Astrocyte of the hippocampus (primary cell): ENCODE measurements around the gene SNX21.

Source experiments
- DNase-seq: peaks from one replicate; pipeline ENCODE4 v3.0.0; 2011; ENCODE audit warnings: low read depth, low spot score

Gene SNX21

DNA sequence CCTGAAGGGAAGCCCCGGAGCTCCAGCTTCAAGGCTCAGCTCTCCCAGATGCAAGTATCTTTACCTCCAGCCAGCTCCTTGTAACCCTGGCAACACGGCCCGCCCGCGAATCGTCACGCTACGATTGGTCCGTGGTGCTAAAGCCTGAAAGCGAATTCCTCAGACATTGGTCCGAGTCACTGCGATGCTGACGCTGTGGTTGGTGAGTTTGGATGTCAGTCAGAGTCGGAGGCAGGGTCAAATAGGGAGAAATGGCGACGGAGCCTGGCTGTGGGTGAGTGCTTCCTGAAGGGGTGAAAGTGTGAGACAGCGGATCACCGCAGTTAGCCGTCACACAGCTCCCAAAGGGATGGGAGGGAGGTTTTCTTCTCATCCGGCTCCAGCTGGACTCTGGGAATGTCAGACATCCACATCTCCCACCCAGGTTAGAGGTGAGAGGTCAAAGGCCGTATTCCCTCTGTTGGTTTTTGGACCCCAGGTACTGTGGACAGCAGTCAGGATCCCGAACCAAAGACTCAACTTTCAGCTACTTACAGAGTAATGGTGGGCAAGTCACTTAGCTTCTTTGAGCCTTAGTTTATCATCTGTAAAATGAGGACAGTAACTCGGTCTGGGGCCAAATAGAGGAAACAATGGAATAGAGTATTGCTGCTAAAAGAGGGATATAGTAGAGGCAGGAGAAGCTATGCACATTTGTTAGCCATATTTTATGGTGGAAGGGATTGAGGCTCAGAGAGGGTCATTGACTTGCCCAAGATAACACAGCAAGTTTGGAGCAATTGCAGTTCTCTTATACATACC lies 47.6 kb downstream of the SNX21 start, which contains the start of gene ZSWIM1:
Gene ZSWIM1, plus strand, starts transcription at position 240 of the 801 bp plus-strand sequence. CDS start 1,366 bp downstream, outside the sequence.
- DNase-seq: peak; percentile 100

DNA sequence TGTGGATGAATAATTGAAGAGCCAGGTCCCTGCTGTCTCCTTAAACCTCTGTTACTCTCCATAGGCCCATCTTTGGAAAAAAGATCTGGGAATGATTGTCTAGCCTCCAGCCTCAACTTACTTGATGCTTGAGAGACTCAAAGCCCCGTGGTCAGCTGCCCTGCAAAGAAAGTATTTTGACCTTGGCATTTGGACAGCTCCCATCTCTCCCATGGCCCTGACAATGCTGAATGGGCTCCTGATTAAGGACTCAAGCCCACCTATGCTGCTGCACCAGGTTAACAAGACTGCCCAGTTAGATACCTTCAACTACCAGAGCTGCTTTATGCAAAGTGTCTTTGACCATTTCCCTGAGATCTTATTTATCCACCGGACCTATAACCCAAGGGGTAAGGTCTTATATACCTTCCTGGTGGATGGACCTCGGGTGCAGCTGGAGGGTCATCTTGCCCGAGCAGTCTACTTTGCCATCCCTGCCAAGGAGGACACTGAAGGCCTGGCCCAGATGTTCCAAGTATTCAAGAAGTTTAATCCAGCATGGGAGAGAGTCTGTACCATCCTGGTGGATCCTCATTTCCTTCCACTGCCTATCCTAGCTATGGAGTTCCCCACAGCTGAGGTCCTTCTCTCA lies 49.0 kb downstream of the SNX21 start:
- no peak for DNase-seq

GRCh38 chr20:45883100-45883469 lies 49.5 kb downstream of the SNX21 start:
- no peak for DNase-seq

DNA sequence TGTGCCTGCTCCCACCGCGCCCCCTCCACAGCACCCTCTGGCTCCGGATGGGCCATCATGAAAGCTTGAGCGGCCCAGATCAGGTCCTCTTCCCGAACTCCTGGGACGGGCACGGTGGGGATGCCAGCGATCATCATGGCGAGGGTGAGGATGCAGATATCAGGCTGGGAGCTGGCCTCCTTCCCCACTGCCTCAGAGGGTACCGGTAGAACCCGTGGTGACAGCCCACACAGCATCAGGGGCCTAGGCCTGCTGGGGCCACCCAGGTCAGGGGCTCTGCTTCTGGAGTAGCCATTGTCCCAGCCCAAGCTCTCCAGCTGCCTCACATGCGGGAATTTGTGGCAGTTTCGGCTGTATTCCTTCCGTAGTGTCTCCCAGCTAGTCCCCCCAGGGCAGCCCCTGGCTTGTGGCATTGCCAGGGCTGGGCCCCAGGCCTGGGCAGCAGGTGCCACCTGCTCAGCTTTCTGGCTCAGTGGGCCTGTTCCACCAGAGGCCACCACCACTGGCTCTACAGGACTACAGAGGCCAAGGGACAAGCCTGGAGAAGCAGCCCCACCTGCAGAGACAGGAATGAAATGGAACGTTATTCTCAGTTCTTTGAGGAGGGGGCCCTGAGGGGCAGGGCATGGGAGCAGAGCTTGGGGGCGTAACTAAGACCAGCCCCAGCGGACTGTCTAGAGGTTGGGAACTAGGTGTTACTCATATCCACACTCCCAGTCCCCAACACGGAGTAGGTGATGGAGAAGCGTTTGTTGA lies 53.2 kb downstream of the SNX21 start:
- no peak for DNase-seq

DNA sequence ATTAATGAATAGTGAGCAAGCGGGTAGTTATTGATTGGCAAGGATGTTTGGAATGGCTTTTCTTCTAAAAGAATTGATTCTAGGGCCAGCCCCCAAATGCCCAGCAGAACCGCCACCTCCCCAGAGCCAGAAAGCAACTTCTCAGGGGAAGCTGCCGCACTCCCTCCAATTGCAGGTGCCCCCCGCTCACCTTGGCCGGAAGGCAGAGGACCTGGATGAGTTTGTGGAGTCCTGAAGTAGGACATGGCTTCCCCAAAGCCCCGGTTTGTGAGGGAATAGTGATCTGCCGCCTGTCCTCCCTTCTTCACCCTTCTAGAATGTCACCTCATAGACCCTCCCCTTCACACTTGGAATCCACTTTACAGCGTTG lies 53.7 kb downstream of the SNX21 start, which contains the start of gene SPATA25:
Gene SPATA25, minus strand, starts transcription at position 277 of the 370 bp plus-strand sequence. Its CDS starts 32 bp downstream, at position 245.
- DNase-seq: no peak

GRCh38 chr20:45888681-45889080 lies 55.1 kb downstream of the SNX21 start:
- no peak for DNase-seq

DNA sequence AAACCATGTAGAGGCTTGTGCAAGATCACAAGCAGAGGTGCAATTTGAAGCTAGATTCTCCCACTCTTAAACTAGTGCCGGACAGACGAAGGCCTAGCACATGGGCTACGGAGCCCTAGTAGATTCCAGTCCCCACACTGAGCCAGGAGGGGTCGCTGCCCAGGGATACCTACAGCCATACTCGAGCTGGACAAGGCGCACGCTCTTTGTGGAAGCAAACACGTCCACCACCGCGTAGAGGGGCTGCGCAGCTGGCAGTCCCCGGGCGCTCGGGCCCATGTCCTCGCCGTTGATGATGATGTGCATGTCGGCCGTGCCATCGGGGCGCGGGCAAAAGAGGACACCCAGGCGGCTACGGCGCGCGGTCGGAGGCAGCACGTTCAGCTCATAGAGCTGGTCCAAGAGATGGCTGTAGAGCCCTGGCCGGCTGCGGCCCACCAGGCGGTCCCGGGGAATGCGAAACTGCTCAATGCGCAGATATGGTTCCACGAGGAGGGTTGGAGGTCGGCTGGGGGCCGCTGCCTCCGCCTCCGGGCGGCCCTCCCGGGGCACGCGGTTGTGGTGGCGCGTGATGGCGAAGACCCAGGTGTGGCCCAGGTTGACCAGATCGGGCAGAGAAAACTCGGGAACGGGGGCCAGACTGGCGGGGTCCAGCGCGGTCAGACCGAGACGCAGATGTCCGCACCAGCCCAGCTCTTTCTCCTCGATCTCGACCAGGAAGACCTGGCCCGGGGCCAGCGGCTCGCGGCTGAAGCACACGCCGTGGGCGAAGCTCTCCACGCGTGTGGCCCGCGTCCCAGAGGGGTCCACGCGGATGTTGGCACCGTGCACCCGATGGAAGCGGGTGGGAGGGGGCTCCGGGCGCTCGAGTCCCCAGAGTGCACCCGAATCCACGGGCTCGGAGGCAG lies 56.7 kb downstream of the SNX21 start:
- peak; percentile 92 for DNase-seq

GRCh38 chr20:45890985-45891983 lies 57.7 kb downstream of the SNX21 start, which contains the start of the genes CTSA and NEURL2:
CTSA (plus strand) TSS chr20:45891335; CDS start chr20:45891569, 234 bp downstream.
NEURL2 (minus strand) TSS chr20:45891208; CDS start chr20:45890991, 217 bp downstream.
- DNase-seq: peak; percentile 95

GRCh38 chr20:45892049-45892825 lies 58.6 kb downstream of the SNX21 start:
- peak; percentile 41 for DNase-seq
